K562 (cell line): ENCODE results near the gene PAQR7. TPM values are rescaled to one million over a fixed set of nuclear protein-coding genes. Genes with fewer than 3 reads are reported as not detected.

Source experiments
- FOS ChIP-seq: IDR thresholded peaks from 3 replicates; pipeline ENCODE4 v1.6.1; 2011; ENCODE audit not compliant: insufficient read length; ENCODE audit errors: extremely low read depth
- FOXA1 ChIP-seq: fragments of 450-650 bp; IDR thresholded peaks from 2 replicates; pipeline ENCODE4 v1.6.1; 2016; ENCODE audit warnings: mild to moderate bottlenecking, borderline replicate concordance
- GABPA ChIP-seq: fragments of 200-800 bp; sonication (Bioruptor generic); conservative IDR thresholded peaks from 2 replicates; pipeline ENCODE4 v1.6.1; 2016; ENCODE audit warnings: low read depth, missing genetic modification characterization, missing compliant biosample characterization
- GABPB1 ChIP-seq: sonication (generic); formaldehyde crosslinking; IDR thresholded peaks from 2 replicates; pipeline ENCODE4 v1.8.0; 2022; ENCODE audit warnings: mild to moderate bottlenecking, missing genetic modification reagents
- HMG20B ChIP-seq: fragments of 250-450 bp; sonication (Bioruptor Pico); IDR thresholded peaks from 2 replicates; pipeline ENCODE4 v1.5.0; 2021; ENCODE audit warnings: mild to moderate bottlenecking
- HNRNPL ChIP-seq: fragments of 200-400 bp; formaldehyde crosslinking; IDR thresholded peaks from 2 replicates; pipeline ENCODE4 v1.6.1; 2017; ENCODE audit warnings: low read depth, mild to moderate bottlenecking, low read length
- KDM1A ChIP-seq, 2 experiments: fragments of 450-650 bp; IDR thresholded peaks; 2 replicates each; pipeline ENCODE4 v1.6.1; 2016; ENCODE audit warnings: mild to moderate bottlenecking in 2 of 2
- NFRKB ChIP-seq: fragments of 450-650 bp; IDR thresholded peaks from 2 replicates; pipeline ENCODE4 v1.6.1; 2016; ENCODE audit warnings: low read depth
- NR1H2 ChIP-seq: sonication (generic); formaldehyde crosslinking; IDR thresholded peaks from 2 replicates; pipeline ENCODE4 v1.4.0; 2020; ENCODE audit warnings: mild to moderate bottlenecking, missing genetic modification reagents
- RUNX1 ChIP-seq: sonication (generic); IDR thresholded peaks from 2 replicates; pipeline ENCODE4 v1.6.1; 2016; ENCODE audit warnings: antibody characterized with exemption, low read depth
- SAP30 ChIP-seq: fragments of 200-600 bp; sonication (generic); IDR thresholded peaks from 2 replicates; pipeline ENCODE4 v1.6.1; 2012; ENCODE audit warnings: borderline replicate concordance, low read depth, mild to moderate bottlenecking, moderate library complexity, low read length, control low read depth, inconsistent platforms; ENCODE audit not compliant: insufficient read depth, poor library complexity, severe bottlenecking
- WHSC1 ChIP-seq: IDR thresholded peaks from one replicate; pipeline ENCODE4 v1.6.1; 2012; ENCODE audit warnings: low read length, control low read depth, inconsistent platforms
- ZC3H11A ChIP-seq: IDR thresholded peaks from 2 replicates; pipeline ENCODE4 v1.6.1; 2012; ENCODE audit warnings: low read depth, low read length, improper control_type of control experiment
- ZNF212 ChIP-seq: fragments of 450-650 bp; formaldehyde crosslinking; IDR thresholded peaks from 2 replicates; pipeline ENCODE4 v1.4.0; 2020; ENCODE audit warnings: mild to moderate bottlenecking
- ZNF224 ChIP-seq: sonication (generic); formaldehyde crosslinking; IDR thresholded peaks from 2 replicates; pipeline ENCODE4 v1.8.0; 2022; ENCODE audit warnings: mild to moderate bottlenecking, missing genetic modification reagents
- ZNF780A ChIP-seq: fragments of 250-450 bp; sonication (Bioruptor Pico); IDR thresholded peaks from 2 replicates; pipeline ENCODE4 v1.5.0; 2021; ENCODE audit warnings: mild to moderate bottlenecking
- polyA plus RNA-seq, 8 experiments: library from polyadenylated mRNA; depleted of rRNA in 4 of 8; stranded (reverse) in 5 of 8; unstranded in 3 of 8; fragments of >200 nt; fragmentation: Nextera tagmentation in 2 of 8; fragmentation: Illumina TruSeq in 1 of 8; extraction: Ambion mirVana in 2 of 8; extraction: Trizol in 1 of 8; gene quantifications; 2 replicates each; pipeline versions ENCODE4 v1.2.1 to v1.2.3, GENCODE V29; 2011 to 2014; ENCODE audit warnings: inconsistent platforms in 1 of 8, missing spikeins in 1 of 8
- total RNA-seq, 7 experiments: library from RNA; depleted of rRNA in 6 of 7; stranded (reverse); fragments of >200 nt in 6 of 7; fragmentation: Illumina TruSeq in 2 of 7; extraction: Trizol in 2 of 7; gene quantifications; 2 replicates each; pipeline versions ENCODE4 v1.2.1 to v1.2.3, GENCODE V29; 2011 to 2021; ENCODE audit warnings: low replicate concordance in 1 of 7
- TF ChIP-seq, protein P1 (sequence below): IDR thresholded peaks from 2 replicates; pipeline ENCODE4 v1.6.1; 2011; ENCODE audit warnings: borderline replicate concordance, low read depth, mild to moderate bottlenecking, moderate library complexity, low read length; ENCODE audit not compliant: insufficient read depth, poor library complexity, severe bottlenecking
- TF ChIP-seq, protein P2 (sequence below), 2 experiments: IDR thresholded peaks; 2 replicates each; pipeline ENCODE4 v1.6.1; 2012; ENCODE audit warnings: improper control_type of control experiment in 2 of 2, low read depth in 2 of 2, low read length in 2 of 2, borderline replicate concordance in 1 of 2
- TF ChIP-seq, protein P3 (sequence below): fragments of 250-450 bp; sonication (Bioruptor Pico); IDR thresholded peaks from 2 replicates; pipeline ENCODE4 v1.5.0; 2022; ENCODE audit warnings: mild to moderate bottlenecking
- TF ChIP-seq, protein P4 (sequence below): sonication (generic); formaldehyde crosslinking; IDR thresholded peaks from 2 replicates; pipeline ENCODE4 v1.8.0; 2022; ENCODE audit warnings: mild to moderate bottlenecking, missing genetic modification reagents

The PAQR7 gene
- total and polyA plus RNA-seq, 9 of the 15 experiments (the other 6 are each of a cell fraction or from before 2014, with no cell fraction given), result 1.1 to 5.2 (median 2.6) TPM

DNA sequence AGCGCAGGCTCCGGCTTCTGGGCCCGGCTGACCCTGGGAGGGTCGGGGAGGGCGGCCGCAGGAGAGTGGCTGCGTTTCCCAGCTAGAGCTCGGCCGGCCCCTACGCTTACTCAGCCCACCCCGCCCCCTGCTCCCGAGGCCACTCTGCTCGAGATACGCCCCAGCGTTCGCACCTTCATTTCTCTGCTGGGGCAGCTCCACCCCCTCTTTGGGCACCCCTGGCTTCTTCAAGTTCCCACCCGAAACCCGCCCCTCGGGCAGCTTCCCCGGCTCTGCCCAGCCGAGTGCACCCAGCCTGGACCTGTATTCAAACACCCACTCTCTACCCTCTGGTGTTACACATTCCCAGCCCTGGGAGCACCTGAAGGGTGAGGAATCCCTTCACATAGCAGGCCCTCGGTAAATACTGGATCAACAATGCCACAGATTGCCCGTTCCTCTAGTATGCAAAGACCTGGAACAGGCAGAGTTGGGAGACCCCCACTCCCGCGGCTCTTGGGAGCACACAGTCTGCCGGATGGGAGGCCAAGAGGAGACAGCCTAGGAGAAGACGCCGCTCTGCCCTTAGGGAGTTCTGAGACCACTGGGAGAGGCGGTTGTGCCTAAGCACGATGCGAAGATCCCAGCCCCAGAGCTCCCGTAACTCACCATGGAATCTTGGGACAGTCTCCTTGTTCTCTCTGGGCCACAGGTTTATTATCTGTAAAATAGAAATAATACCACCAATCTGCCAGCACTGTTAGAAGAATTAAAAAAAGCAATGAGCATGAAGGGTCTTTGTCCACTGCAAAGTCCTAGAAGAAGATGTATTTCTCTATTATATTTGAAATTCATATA is 566 bp upstream of the PAQR7 start (continued):
- TF ChIP-seq, protein P1, sequence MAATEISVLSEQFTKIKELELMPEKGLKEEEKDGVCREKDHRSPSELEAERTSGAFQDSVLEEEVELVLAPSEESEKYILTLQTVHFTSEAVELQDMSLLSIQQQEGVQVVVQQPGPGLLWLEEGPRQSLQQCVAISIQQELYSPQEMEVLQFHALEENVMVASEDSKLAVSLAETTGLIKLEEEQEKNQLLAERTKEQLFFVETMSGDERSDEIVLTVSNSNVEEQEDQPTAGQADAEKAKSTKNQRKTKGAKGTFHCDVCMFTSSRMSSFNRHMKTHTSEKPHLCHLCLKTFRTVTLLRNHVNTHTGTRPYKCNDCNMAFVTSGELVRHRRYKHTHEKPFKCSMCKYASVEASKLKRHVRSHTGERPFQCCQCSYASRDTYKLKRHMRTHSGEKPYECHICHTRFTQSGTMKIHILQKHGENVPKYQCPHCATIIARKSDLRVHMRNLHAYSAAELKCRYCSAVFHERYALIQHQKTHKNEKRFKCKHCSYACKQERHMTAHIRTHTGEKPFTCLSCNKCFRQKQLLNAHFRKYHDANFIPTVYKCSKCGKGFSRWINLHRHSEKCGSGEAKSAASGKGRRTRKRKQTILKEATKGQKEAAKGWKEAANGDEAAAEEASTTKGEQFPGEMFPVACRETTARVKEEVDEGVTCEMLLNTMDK, result no peak
- TF ChIP-seq GABPA (tag) (peak; percentile 37; the same call in 1 of the 2 replicates), RUNX1 (0 out of 2 replicates have a peak, but pooled peaks have one; percentile 13), ZNF224 (no peak), FOS (no peak), WHSC1 (no peak), ZC3H11A (no peak), NFRKB (0 out of 2 replicates have a peak, but pooled peaks have one; percentile 31), KDM1A (IDR thresholded peaks at IDR 0.05) (no peak), FOXA1 (no peak), HNRNPL (no peak), SAP30 (no peak), ZNF780A (CRISPR knock-in tag) (no peak), HMG20B (CRISPR knock-in tag) (no peak), ZNF212 (CRISPR knock-in tag) (no peak), NR1H2 (CRISPR knock-in tag) (peak; percentile 55; the same call in 1 of the 2 replicates), GABPB1 (CRISPR knock-in tag) (peak; percentile 0; the same call in 1 of the 2 replicates)
- TF ChIP-seq, protein P2, sequence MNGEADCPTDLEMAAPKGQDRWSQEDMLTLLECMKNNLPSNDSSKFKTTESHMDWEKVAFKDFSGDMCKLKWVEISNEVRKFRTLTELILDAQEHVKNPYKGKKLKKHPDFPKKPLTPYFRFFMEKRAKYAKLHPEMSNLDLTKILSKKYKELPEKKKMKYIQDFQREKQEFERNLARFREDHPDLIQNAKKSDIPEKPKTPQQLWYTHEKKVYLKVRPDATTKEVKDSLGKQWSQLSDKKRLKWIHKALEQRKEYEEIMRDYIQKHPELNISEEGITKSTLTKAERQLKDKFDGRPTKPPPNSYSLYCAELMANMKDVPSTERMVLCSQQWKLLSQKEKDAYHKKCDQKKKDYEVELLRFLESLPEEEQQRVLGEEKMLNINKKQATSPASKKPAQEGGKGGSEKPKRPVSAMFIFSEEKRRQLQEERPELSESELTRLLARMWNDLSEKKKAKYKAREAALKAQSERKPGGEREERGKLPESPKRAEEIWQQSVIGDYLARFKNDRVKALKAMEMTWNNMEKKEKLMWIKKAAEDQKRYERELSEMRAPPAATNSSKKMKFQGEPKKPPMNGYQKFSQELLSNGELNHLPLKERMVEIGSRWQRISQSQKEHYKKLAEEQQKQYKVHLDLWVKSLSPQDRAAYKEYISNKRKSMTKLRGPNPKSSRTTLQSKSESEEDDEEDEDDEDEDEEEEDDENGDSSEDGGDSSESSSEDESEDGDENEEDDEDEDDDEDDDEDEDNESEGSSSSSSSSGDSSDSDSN (IDR thresholded peaks at IDR 0.05; ENCODE audit: borderline replicate concordance in 1 of 2, low read depth in 2 of 2, low read length in 2 of 2), result no peak
- TF ChIP-seq, protein P3, sequence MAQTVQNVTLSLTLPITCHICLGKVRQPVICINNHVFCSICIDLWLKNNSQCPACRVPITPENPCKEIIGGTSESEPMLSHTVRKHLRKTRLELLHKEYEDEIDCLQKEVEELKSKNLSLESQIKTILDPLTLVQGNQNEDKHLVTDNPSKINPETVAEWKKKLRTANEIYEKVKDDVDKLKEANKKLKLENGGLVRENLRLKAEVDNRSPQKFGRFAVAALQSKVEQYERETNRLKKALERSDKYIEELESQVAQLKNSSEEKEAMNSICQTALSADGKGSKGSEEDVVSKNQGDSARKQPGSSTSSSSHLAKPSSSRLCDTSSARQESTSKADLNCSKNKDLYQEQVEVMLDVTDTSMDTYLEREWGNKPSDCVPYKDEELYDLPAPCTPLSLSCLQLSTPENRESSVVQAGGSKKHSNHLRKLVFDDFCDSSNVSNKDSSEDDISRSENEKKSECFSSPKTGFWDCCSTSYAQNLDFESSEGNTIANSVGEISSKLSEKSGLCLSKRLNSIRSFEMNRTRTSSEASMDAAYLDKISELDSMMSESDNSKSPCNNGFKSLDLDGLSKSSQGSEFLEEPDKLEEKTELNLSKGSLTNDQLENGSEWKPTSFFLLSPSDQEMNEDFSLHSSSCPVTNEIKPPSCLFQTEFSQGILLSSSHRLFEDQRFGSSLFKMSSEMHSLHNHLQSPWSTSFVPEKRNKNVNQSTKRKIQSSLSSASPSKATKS, result no peak
- TF ChIP-seq, protein P4, sequence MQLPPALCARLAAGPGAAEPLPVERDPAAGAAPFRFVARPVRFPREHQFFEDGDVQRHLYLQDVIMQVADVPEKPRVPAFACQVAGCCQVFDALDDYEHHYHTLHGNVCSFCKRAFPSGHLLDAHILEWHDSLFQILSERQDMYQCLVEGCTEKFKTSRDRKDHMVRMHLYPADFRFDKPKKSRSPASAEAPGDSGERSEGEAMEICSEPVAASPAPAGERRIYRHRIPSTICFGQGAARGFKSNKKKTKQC (CRISPR knock-in tag), result no peak
